ES-I3 (cell line): Measurements from ENCODE around the gene SYNPO.

Experiments
- H3K36me3 ChIP-seq: 2 replicates; pipeline ENCODE4 v1.6.1; 2013; ENCODE audit warnings: mild to moderate bottlenecking, low read length, control low read depth, moderate library complexity; ENCODE audit not compliant: insufficient read depth
- H3K4me1 ChIP-seq: 2 replicates; pipeline ENCODE4 v1.6.1; 2013; ENCODE audit warnings: mild to moderate bottlenecking, control low read depth, low read length; ENCODE audit not compliant: insufficient read depth
- H3K9ac ChIP-seq: 2 replicates; pipeline ENCODE4 v1.6.1; 2013; ENCODE audit warnings: low read depth, mild to moderate bottlenecking, low read length, moderate library complexity
- H3K9me3 ChIP-seq: 2 replicates; pipeline ENCODE4 v1.6.1; 2013; ENCODE audit warnings: mild to moderate bottlenecking, low read length, moderate library complexity; ENCODE audit not compliant: control insufficient read depth, insufficient read depth

The SYNPO gene

GRCh38 chr5:150660108-150660831 lies 19.8 kb downstream of the SYNPO start:
- H3K9ac ChIP-seq, result no peak overlapping the region
- H3K9me3 ChIP-seq, result no peaks in the 10 kb centered on the region
- peaks cover 12% of the 10 kb centered on the region for H3K4me1 ChIP-seq
- H3K36me3 ChIP-seq, result no peaks in the 10 kb centered on the region

DNA sequence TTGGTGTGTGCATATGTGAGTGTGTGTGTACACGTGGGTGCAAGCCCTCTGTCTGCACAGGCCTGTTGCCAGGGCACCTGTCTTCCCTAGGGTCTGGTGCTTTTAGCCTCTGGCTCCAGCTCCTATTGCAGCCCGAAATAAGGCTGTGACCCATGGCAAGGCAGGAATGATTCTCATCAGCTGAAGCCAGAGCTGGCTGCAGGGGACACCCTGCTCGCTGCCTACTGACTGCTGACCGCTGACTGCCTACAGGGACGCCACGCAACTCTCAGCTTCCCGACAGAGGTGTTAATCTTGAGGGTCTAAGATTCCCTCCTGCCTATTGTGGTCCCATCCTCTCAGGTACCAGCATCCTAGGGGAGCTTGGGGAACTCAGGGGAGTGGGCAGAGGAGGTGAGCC lies 20.6 kb downstream of the SYNPO start, which contains the start of gene MYOZ3:
Gene MYOZ3, plus strand, starts transcription at position 166 of the 400 bp plus-strand sequence. CDS start 1,691 bp downstream, outside the sequence.
- H3K4me1 ChIP-seq, result peaks cover 12% of the 10 kb centered on the region
- H3K9me3 ChIP-seq, result no peaks in the 10 kb centered on the region
- no peak within 1 kb of the TSS for H3K9ac ChIP-seq
- H3K36me3 ChIP-seq, result no peaks in the 10 kb centered on the region

DNA sequence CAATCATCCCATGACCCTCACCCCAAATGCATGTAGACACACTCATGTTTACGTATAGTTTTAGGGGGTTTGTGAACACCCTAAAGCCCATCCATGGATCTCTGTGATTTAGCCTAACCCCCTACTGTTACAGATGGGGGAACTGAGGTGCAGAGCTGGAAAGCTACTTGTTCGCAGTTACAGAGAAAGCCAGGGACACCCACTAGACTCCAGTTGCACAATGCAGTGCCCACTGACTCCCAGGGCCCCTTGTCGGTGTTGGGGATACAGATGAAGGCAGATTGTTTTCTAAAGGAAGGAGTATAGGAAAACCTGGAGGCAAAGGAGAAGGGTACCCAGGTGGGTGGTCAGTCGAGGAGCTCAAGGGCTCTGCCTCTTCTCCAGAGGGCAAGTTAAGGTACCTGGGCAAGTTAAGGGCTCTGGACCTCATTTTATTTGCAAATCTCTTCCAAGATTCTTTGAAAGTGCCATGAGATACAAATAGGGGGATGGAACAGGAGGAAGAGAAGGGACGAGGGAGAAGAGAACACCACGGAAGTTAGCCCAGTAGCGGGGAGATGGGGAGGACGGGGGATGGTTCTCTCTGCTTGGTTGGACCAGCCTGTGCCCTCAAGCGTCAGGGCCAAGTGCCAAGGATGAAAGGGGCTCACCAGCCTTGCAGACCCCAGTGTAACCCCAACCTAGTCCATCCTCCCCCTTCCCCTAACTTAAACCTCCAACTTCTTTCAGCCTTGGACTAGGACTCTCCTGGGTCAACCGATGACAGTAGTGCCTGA lies 21.5 kb downstream of the SYNPO start:
- no peaks in the 10 kb centered on the region for H3K36me3 ChIP-seq

GRCh38 chr5:150662731-150663516 lies 22.5 kb downstream of the SYNPO start:
- H3K36me3 ChIP-seq, result no peaks in the 10 kb centered on the region
- no peak overlapping the region for H3K9ac ChIP-seq

More for the DNA sequence above, 21.5 kb downstream of the SYNPO start:
- no peak overlapping the region for H3K9ac ChIP-seq
- no peaks in the 10 kb centered on the region for H3K9me3 ChIP-seq
- peaks cover 11% of the 10 kb centered on the region for H3K4me1 ChIP-seq

DNA sequence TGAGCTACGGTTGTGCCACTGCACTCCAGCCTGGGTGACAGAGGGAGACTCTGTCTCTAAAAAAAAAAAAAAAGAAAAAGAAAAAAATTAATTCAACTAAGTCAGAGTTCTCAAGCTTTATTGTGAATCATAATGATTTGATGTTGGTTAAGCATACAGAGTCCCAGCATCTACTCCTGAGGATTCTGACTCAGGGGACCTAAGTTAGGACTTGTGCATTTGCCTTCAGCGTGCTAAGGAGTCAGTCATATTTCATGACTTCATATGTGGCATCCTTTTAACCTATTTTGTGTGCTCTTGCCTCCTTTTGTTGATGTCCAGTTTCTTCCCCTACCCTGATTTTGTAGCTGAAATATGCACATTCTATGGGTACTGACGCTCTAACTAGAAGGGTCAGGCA lies 23.5 kb downstream of the SYNPO start:
- no peaks in the 10 kb centered on the region; the same call in 1 of the 2 replicates for H3K36me3 ChIP-seq
- H3K9me3 ChIP-seq, result no peaks in the 10 kb centered on the region
- peaks cover 9% of the 10 kb centered on the region for H3K4me1 ChIP-seq
- no peak overlapping the region for H3K9ac ChIP-seq

More at GRCh38 chr5:150662731-150663516, 22.5 kb downstream of the SYNPO start:
- Histone ChIP-seq H3K4me1 (peaks cover 9% of the 10 kb centered on the region), H3K9me3 (no peaks in the 10 kb centered on the region)

- H3K9ac ChIP-seq, result no peak overlapping the region
- no peaks in the 10 kb centered on the region; the same call in 1 of the 2 replicates for H3K36me3 ChIP-seq
- H3K4me1 ChIP-seq, result peaks cover 11% of the 10 kb centered on the region
- H3K9me3 ChIP-seq, result no peaks in the 10 kb centered on the region
These were observed 24.6 kb downstream of the SYNPO start for GRCh38 chr5:150665044-150665443.

GRCh38 chr5:150670275-150670947 lies 30.0 kb downstream of the SYNPO start:
- Histone ChIP-seq H3K9ac (no peak overlapping the region), H3K9me3 (no peaks in the 10 kb centered on the region), H3K36me3 (no peaks in the 10 kb centered on the region; the same call in 1 of the 2 replicates), H3K4me1 (peaks cover 26% of the 10 kb centered on the region)

DNA sequence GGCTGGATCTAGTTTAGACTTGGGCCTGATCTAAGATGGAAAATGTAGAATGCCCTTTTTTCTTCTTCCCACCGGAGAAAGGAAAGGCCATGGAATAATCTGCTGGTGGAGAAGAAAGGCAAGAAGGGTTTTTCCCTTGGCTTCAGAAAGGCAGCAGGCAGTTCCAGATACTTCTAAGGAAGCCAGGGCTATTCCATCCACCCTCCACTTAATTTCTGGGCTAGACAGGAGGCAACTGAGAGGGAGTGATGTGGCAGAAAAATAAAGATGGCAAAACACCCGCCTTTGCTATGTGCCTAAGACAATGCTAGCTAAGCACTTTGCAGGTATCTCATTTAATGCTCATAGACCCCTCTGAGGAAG lies 30.5 kb downstream of the SYNPO start:
- H3K9me3 ChIP-seq, result no peaks in the 10 kb centered on the region
- peak overlapping the region; percentile 68 for H3K9ac ChIP-seq
- no peaks in the 10 kb centered on the region; the same call in 1 of the 2 replicates for H3K36me3 ChIP-seq

GRCh38 chr5:150671509-150672236 lies 31.2 kb downstream of the SYNPO start:
- peaks cover 26% of the 10 kb centered on the region for H3K4me1 ChIP-seq
- no peaks in the 10 kb centered on the region for H3K9me3 ChIP-seq
- peak overlapping the region; percentile 68 for H3K9ac ChIP-seq
- H3K36me3 ChIP-seq, result no peaks in the 10 kb centered on the region; the same call in 1 of the 2 replicates

More for the DNA sequence above, 30.5 kb downstream of the SYNPO start:
- peaks cover 26% of the 10 kb centered on the region for H3K4me1 ChIP-seq

DNA sequence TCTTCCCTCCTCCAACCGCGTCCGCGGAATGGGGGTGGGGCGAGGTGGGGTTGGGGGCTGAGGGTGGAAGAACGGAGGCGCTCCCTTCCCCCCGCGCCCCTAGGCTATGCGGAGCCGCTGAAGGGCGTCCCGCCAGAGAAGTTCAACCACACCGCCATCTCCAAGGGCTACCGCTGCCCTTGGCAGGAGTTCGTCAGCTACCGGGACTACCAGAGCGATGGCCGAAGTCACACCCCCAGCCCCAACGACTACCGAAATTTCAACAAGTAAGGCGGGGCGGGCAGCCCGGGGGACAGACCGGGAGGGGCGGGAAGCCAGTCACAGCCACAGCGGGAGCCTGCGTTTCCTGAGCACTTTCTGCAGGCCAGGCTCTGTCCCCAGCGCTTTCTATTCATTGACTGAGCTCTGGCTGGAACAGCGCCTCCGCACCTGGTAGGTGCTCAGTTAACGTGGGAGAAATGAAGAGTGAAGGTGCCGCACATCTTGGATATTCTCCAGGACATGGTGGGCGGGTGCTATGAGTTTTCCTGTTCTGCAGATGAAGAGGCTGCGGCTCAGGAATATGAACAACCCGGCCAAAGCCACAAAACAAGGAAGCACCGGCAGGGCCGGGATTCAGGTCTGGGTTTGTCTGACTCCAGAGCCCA lies 31.9 kb downstream of the SYNPO start:
- Histone ChIP-seq H3K36me3 (no peaks in the 10 kb centered on the region; the same call in 1 of the 2 replicates), H3K4me1 (peaks cover 26% of the 10 kb centered on the region), H3K9me3 (no peaks in the 10 kb centered on the region), H3K9ac (peak overlapping the region; percentile 68)

DNA sequence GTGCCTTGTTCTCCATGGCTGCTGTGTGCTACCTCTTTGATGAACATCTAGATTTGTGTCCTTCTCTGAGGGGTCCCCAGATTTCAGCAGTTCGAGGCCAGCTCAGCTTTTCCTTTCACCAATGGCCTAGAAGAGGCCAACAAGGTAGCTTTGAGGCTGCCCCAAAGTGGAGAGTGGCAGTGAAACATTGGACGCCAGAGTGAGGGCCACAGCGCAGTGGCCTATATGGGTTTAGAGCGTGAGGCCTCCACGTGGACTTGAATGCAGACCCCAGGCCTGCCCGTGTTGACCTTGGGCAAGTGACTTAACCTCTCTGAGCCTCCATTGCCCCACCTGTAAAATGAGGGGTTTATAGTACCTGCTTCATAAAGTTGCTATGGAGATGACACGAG lies 32.4 kb downstream of the SYNPO start:
- Histone ChIP-seq H3K36me3 (no peaks in the 10 kb centered on the region; the same call in 1 of the 2 replicates), H3K9me3 (no peaks in the 10 kb centered on the region), H3K9ac (peak overlapping the region; percentile 68), H3K4me1 (peaks cover 26% of the 10 kb centered on the region)

GRCh38 chr5:150674341-150674821 lies 33.9 kb downstream of the SYNPO start:
- no peaks in the 10 kb centered on the region; the same call in 1 of the 2 replicates for H3K36me3 ChIP-seq

DNA sequence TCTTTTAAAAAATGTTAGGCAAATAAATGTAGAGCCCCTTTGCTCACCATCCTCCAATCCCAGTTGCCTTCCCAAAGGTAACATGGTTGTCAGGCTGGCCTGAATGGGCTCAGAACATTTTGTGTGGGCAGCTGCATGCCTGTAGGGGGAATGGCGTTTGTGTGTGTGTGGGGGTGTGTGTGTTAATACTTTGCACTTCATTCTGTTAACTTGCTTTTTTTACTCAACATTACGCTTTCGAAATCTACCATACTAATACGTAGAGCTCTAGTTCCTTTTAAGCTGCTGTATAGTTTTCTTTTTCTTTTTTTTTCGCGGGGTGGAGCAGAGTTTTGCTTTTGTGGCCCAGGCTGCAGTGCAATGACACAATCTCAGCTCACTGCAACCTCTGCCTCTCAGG lies 34.6 kb downstream of the SYNPO start:
- Histone ChIP-seq H3K4me1 (peaks cover 24% of the 10 kb centered on the region), H3K9me3 (no peaks in the 10 kb centered on the region), H3K36me3 (no peaks in the 10 kb centered on the region; the same call in 1 of the 2 replicates), H3K9ac (no peak overlapping the region)

More at GRCh38 chr5:150674341-150674821, 33.9 kb downstream of the SYNPO start:
- Histone ChIP-seq H3K9ac (no peak overlapping the region), H3K9me3 (no peaks in the 10 kb centered on the region), H3K4me1 (peaks cover 26% of the 10 kb centered on the region)
